ENCODE results near the gene TOX3.

- no peak for TF ChIP-seq CTCF (IDR thresholded peaks at IDR 0.05 in 4 of 5, conservative IDR thresholded peaks at IDR 0.05 in 1 of 5)
- TF ChIP-seq POLR2A (IDR thresholded peaks at IDR 0.05), result no peak
Measured at GRCh38 chr16:52405441-52405840, 141.5 kb downstream of the TOX3 start.

Measured in gastrocnemius medialis (tissue), 4 donors.